ENCODE measurements around the gene POLD1. TPM values are rescaled to one million over a fixed set of nuclear protein-coding genes. Genes with fewer than 3 reads are reported as not detected.
"Not testable (repeated sequence)": the region's sequence is repeated elsewhere in the genome, so short reads cannot be mapped to it uniquely, and the experiment has no call there.

POLD1 gene
- total and polyA plus RNA-seq, 2 experiments from 2014 or later = 111 to 173 TPM

DNA sequence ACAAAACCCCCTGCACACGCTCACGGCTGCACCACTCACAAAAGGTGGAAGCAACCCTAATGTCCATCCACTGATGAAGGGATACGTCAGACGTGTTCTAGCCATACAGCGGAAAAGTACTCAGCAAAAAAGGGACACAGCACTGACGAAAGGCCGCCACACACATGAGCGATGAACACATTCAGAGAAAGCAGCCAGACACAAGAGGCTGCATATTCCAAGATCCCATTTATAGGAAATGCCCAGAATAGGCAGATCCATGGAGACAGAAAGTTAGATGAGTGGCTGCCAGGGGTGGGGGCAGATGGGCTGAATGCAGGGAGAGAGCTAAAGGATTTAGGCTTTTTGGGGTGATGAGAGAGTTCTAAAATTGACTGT is 3.7 kb downstream of the POLD1 start:
- Histone ChIP-seq H3K27me3 (ENCODE audit: insufficient read depth) (no peaks in the 10 kb centered on the region), H3K4me2 (no peak overlapping the region), H3K4me1 (ENCODE audit: insufficient read depth) (peaks cover 18% of the 10 kb centered on the region), H3K4me3 (no peak overlapping the region), H3F3A (replicated peaks; ENCODE audit: low read depth) (peaks cover 4% of the 10 kb centered on the region), H3K9me2 (ENCODE audit: insufficient read depth) (no peaks in the 10 kb centered on the region), H3K79me2 (replicated peaks; ENCODE audit: insufficient read depth) (peaks cover 72% of the 10 kb centered on the region), H4K20me1 (replicated peaks; ENCODE audit: insufficient read depth) (peaks cover 8% of the 10 kb centered on the region), H2AFZ (no peak overlapping the region), H3K27ac (ENCODE audit: low read depth) (no peak overlapping the region), H3K36me3 (ENCODE audit: insufficient read depth) (peaks cover 24% of the 10 kb centered on the region)
- ATAC-seq = no peak
- Mint-ChIP-seq H3K9me3 (peaks cover 28% of the 10 kb centered on the region), H3K36me3 (ENCODE audit: low read depth) (peaks cover 72% of the 10 kb centered on the region), H3K27ac (peak overlapping the region; percentile 46; the same call in 1 of the 2 replicates), H3K27me3 (ENCODE audit: insufficient read depth, low read depth, poor library complexity) (peaks cover 16% of the 10 kb centered on the region), H3K4me1 (peaks cover 21% of the 10 kb centered on the region), H3K4me3 (peak overlapping the region; percentile 1; the same call in 1 of the 3 replicates)
- no peak for DNase-seq (ENCODE audit: low spot score)
- TF ChIP-seq, protein P1, sequence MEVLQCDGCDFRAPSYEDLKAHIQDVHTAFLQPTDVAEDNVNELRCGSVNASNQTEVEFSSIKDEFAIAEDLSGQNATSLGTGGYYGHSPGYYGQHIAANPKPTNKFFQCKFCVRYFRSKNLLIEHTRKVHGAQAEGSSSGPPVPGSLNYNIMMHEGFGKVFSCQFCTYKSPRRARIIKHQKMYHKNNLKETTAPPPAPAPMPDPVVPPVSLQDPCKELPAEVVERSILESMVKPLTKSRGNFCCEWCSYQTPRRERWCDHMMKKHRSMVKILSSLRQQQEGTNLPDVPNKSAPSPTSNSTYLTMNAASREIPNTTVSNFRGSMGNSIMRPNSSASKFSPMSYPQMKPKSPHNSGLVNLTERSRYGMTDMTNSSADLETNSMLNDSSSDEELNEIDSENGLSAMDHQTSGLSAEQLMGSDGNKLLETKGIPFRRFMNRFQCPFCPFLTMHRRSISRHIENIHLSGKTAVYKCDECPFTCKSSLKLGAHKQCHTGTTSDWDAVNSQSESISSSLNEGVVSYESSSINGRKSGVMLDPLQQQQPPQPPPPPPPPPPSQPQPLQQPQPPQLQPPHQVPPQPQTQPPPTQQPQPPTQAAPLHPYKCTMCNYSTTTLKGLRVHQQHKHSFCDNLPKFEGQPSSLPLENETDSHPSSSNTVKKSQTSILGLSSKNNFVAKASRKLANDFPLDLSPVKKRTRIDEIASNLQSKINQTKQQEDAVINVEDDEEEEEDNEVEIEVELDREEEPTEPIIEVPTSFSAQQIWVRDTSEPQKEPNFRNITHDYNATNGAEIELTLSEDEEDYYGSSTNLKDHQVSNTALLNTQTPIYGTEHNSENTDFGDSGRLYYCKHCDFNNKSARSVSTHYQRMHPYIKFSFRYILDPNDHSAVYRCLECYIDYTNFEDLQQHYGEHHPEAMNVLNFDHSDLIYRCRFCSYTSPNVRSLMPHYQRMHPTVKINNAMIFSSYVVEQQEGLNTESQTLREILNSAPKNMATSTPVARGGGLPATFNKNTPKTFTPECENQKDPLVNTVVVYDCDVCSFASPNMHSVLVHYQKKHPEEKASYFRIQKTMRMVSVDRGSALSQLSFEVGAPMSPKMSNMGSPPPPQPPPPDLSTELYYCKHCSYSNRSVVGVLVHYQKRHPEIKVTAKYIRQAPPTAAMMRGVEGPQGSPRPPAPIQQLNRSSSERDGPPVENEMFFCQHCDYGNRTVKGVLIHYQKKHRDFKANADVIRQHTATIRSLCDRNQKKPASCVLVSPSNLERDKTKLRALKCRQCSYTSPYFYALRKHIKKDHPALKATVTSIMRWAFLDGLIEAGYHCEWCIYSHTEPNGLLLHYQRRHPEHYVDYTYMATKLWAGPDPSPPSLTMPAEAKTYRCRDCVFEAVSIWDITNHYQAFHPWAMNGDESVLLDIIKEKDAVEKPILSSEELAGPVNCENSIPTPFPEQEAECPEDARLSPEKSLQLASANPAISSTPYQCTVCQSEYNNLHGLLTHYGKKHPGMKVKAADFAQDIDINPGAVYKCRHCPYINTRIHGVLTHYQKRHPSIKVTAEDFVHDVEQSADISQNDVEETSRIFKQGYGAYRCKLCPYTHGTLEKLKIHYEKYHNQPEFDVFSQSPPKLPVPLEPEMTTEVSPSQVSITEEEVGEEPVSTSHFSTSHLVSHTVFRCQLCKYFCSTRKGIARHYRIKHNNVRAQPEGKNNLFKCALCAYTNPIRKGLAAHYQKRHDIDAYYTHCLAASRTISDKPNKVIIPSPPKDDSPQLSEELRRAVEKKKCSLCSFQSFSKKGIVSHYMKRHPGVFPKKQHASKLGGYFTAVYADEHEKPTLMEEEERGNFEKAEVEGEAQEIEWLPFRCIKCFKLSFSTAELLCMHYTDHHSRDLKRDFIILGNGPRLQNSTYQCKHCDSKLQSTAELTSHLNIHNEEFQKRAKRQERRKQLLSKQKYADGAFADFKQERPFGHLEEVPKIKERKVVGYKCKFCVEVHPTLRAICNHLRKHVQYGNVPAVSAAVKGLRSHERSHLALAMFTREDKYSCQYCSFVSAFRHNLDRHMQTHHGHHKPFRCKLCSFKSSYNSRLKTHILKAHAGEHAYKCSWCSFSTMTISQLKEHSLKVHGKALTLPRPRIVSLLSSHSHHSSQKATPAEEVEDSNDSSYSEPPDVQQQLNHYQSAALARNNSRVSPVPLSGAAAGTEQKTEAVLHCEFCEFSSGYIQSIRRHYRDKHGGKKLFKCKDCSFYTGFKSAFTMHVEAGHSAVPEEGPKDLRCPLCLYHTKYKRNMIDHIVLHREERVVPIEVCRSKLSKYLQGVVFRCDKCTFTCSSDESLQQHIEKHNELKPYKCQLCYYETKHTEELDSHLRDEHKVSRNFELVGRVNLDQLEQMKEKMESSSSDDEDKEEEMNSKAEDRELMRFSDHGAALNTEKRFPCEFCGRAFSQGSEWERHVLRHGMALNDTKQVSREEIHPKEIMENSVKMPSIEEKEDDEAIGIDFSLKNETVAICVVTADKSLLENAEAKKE (CRISPR knock-in tag; IDR thresholded peaks at IDR 0.05) = no peak
- TF ChIP-seq NANOG (IDR thresholded peaks at IDR 0.05; ENCODE audit: borderline replicate concordance) (no peak), STAT1 (IDR thresholded peaks at IDR 0.05; ENCODE audit: unreplicated experiment) (no peak), JUNB (IDR thresholded peaks at IDR 0.05; ENCODE audit: unreplicated experiment) (no peak), ZNF114 (CRISPR knock-in tag; IDR thresholded peaks at IDR 0.05) (no peak), EZH2 (IDR thresholded peaks at IDR 0.05; ENCODE audit: low read depth, unreplicated experiment) (no peak)

DNA sequence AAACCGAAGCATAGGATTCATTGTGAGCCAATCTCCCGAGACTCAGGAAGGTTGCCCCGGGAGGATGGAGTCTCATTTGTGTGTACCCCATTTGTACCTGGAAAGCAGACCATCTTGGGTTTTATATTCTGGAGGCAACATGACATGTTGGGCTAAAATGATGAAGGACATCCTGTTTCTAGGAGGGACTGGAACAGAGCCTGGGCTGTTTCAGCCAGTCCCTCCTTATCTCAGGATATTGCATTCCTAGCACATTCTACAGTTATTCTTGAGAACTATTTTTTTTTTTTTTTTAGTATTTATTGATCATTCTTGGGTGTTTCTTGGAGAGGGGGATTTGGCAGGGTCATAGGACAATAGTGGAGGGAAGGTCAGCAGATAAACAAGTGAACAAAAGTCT is 6.1 kb downstream of the POLD1 start:
- H3K36me3 ChIP-seq (ENCODE audit: insufficient read depth) = peaks cover 26% of the 10 kb centered on the region
- not testable (repeated sequence) for H3K4me2 ChIP-seq; DNase-seq (ENCODE audit: low spot score); H3F3A ChIP-seq (replicated peaks; ENCODE audit: low read depth); H3K27ac Mint-ChIP-seq; H3K4me3 Mint-ChIP-seq; H4K20me1 ChIP-seq (replicated peaks; ENCODE audit: insufficient read depth); H3K27ac ChIP-seq (ENCODE audit: low read depth); H3K27me3 Mint-ChIP-seq (ENCODE audit: insufficient read depth, low read depth, poor library complexity); ATAC-seq; H3K4me3 ChIP-seq; H3K27me3 ChIP-seq (ENCODE audit: insufficient read depth); H2AFZ ChIP-seq; H3K4me1 Mint-ChIP-seq; H3K4me1 ChIP-seq (ENCODE audit: insufficient read depth); H3K9me2 ChIP-seq (ENCODE audit: insufficient read depth)
- H3K79me2 ChIP-seq (replicated peaks; ENCODE audit: insufficient read depth) = peaks cover 83% of the 10 kb centered on the region
- Mint-ChIP-seq H3K9me3 (peaks cover 30% of the 10 kb centered on the region), H3K36me3 (ENCODE audit: low read depth) (peaks cover 82% of the 10 kb centered on the region)

DNA sequence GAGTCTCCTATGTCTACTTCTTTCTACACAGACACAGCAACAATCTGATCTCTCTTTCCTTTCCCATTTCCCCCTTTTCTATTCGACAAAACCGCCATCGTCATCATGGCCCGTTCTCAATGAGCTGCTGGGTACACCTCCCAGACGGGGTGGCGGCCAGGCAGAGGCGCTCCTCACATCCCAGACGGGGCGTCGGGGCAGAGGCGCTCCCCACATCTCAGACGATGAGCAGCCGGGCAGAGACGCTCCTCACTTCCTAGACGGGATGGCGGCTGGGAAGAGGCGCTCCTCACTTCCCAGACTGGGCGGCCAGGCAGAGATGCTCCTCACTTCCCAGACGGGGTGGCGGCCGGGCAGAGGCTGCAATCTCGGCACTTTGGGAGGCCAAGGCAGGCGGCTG is 6.8 kb downstream of the POLD1 start:
- not testable (repeated sequence) for H3K27ac Mint-ChIP-seq, H3K4me3 Mint-ChIP-seq

More for the DNA sequence above, 6.8 kb downstream of the POLD1 start:
- peaks cover 80% of the 10 kb centered on the region for H3K79me2 ChIP-seq (replicated peaks; ENCODE audit: insufficient read depth)
- not testable (repeated sequence) for H4K20me1 ChIP-seq (replicated peaks; ENCODE audit: insufficient read depth); DNase-seq (ENCODE audit: low spot score); ATAC-seq; H3K9me2 ChIP-seq (ENCODE audit: insufficient read depth); H3K27me3 Mint-ChIP-seq (ENCODE audit: insufficient read depth, low read depth, poor library complexity); H3K4me1 Mint-ChIP-seq; H3K4me3 ChIP-seq; H3K4me2 ChIP-seq; H3F3A ChIP-seq (replicated peaks; ENCODE audit: low read depth); H3K27ac ChIP-seq (ENCODE audit: low read depth); H3K27me3 ChIP-seq (ENCODE audit: insufficient read depth); H3K4me1 ChIP-seq (ENCODE audit: insufficient read depth); H2AFZ ChIP-seq
- peaks cover 26% of the 10 kb centered on the region for H3K36me3 ChIP-seq (ENCODE audit: insufficient read depth)
- H3K36me3 Mint-ChIP-seq (ENCODE audit: low read depth) = peaks cover 82% of the 10 kb centered on the region
- H3K9me3 Mint-ChIP-seq = peaks cover 28% of the 10 kb centered on the region

All from GM23338 (cell line).